HG02571 (cell line): ENCODE data around the gene AQP12A.
"Not testable (repeated sequence)": the region's sequence is repeated elsewhere in the genome, so short reads cannot be mapped to it uniquely, and the experiment has no call there.

Source experiments
- ATAC-seq: cut with Tn5 transposase; IDR thresholded peaks from one replicate; pipeline ENCODE4 v1.9.1; 2021; ENCODE audit warnings: mild to moderate bottlenecking, moderate library complexity; ENCODE audit not compliant: unreplicated experiment

The AQP12A gene

GRCh38 chr2:240687741-240688552, 3.7 kb upstream of the AQP12A start:
- ATAC-seq = no peak

GRCh38 chr2:240688553-240688919, 3.1 kb upstream of the AQP12A start:
- no peak for ATAC-seq

- no peak for ATAC-seq
Observed at GRCh38 chr2:240689975-240690374, 1.7 kb upstream of the AQP12A start.

- not testable (repeated sequence) for ATAC-seq
Observed at GRCh38 chr2:240690421-240691074, 1.1 kb upstream of the AQP12A start.

- ATAC-seq = not testable (repeated sequence)
Observed at GRCh38 chr2:240691075-240691427, 615 bp upstream of the AQP12A start.

- not testable (repeated sequence) for ATAC-seq
Observed at GRCh38 chr2:240692583-240693561, 1.2 kb downstream of the AQP12A start.

GRCh38 chr2:240694304-240694703, 2.6 kb downstream of the AQP12A start:
- not testable (repeated sequence) for ATAC-seq

GRCh38 chr2:240695593-240695992, 3.9 kb downstream of the AQP12A start:
- not testable (repeated sequence) for ATAC-seq

GRCh38 chr2:240696469-240696868, 4.8 kb downstream of the AQP12A start:
- not testable (repeated sequence) for ATAC-seq

GRCh38 chr2:240698852-240699561, 7.3 kb downstream of the AQP12A start:
- not testable (repeated sequence) for ATAC-seq

- not testable (repeated sequence) for ATAC-seq
Observed at GRCh38 chr2:240699835-240700234, 8.2 kb downstream of the AQP12A start.

GRCh38 chr2:240700616-240701015, 8.9 kb downstream of the AQP12A start:
- not testable (repeated sequence) for ATAC-seq

GRCh38 chr2:240701091-240701735, 9.5 kb downstream of the AQP12A start:
- ATAC-seq = no peak

GRCh38 chr2:240701736-240702639, 10.3 kb downstream of the AQP12A start:
- ATAC-seq = no peak

- no peak for ATAC-seq
Observed at GRCh38 chr2:240702640-240703011, 11.0 kb downstream of the AQP12A start.

- no peak for ATAC-seq
Observed at GRCh38 chr2:240703417-240704341, 12.0 kb downstream of the AQP12A start.

- ATAC-seq = no peak
Observed at GRCh38 chr2:240704651-240705050, 13.0 kb downstream of the AQP12A start.

- ATAC-seq = no peak
Observed at GRCh38 chr2:240705204-240705791, 13.6 kb downstream of the AQP12A start.
